GM10266 (cell line): ENCODE data around the gene ELMOD1.

Experiments used
- DNase-seq: peaks from one replicate; pipeline ENCODE4 v3.0.0; 2012; ENCODE audit errors: extremely low spot score
- TF ChIP-seq, protein P1 (sequence below): IDR thresholded peaks from 2 replicates; pipeline ENCODE4 v1.5.1; 2012; ENCODE audit warnings: mild to moderate bottlenecking, low read depth; ENCODE audit not compliant: control insufficient read depth, insufficient read depth; ENCODE audit errors: missing control alignments

Gene ELMOD1

DNA sequence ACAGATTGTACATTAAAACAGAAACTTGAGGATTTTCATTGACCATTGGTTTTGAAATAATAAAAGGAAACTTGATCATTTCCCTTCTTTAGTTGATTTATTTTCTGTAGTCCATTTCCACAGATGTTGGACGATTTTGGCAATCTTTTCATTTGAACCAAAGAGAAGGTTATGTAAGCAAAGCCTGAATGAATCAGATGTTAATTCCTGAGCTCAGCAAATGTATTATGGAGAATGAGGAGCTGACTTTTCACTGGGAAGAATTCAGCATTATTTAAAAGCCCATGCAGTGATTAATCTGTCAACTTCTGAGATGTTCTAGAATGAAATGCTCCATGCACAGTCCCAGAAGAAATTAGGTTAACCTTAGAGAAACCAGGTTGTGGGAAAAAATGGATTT, 29.0 kb downstream of the ELMOD1 start:
- no peak for DNase-seq
- TF ChIP-seq, protein P1, sequence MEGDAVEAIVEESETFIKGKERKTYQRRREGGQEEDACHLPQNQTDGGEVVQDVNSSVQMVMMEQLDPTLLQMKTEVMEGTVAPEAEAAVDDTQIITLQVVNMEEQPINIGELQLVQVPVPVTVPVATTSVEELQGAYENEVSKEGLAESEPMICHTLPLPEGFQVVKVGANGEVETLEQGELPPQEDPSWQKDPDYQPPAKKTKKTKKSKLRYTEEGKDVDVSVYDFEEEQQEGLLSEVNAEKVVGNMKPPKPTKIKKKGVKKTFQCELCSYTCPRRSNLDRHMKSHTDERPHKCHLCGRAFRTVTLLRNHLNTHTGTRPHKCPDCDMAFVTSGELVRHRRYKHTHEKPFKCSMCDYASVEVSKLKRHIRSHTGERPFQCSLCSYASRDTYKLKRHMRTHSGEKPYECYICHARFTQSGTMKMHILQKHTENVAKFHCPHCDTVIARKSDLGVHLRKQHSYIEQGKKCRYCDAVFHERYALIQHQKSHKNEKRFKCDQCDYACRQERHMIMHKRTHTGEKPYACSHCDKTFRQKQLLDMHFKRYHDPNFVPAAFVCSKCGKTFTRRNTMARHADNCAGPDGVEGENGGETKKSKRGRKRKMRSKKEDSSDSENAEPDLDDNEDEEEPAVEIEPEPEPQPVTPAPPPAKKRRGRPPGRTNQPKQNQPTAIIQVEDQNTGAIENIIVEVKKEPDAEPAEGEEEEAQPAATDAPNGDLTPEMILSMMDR: no peak

DNA sequence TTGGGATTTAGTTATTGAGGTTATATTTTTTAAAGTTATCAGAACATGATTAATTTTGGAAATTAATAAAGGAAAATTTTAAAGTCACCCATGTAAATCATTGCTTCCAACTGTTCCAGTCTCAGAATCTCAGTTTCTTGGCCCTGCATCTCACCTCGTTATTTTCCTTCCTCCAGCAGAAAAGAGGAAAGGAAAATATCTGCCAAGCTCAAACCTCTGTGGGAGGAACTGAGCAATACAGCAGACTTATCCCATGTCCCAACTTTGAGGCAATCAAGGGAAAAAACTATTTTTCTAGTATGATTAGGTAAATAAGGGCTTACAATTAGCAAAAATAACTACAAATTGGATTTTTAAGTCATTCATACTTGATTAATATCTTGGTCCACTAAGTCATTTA, 30.1 kb downstream of the ELMOD1 start:
- TF ChIP-seq, protein P1: no peak
- DNase-seq: no peak

DNA sequence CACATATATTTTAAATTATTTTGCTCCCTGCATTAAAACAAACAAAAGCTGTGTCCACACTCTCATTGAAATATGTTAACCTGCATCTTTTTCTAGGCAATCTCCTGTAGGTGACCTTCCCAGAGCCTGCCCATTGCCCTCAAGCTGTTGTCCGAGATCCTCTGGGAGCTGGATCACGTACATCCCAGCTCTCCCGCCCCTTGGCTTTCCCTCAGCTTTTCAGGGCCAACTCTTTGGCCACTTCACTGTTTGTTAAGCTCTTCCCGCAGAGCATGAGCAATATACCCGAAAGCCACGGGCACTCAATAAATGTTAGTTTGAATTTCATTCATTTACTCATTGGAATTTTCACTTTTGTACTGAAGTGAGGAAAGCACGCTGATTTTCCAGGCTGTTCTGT, 32.2 kb downstream of the ELMOD1 start:
- TF ChIP-seq, protein P1: no peak
- no peak for DNase-seq

DNA sequence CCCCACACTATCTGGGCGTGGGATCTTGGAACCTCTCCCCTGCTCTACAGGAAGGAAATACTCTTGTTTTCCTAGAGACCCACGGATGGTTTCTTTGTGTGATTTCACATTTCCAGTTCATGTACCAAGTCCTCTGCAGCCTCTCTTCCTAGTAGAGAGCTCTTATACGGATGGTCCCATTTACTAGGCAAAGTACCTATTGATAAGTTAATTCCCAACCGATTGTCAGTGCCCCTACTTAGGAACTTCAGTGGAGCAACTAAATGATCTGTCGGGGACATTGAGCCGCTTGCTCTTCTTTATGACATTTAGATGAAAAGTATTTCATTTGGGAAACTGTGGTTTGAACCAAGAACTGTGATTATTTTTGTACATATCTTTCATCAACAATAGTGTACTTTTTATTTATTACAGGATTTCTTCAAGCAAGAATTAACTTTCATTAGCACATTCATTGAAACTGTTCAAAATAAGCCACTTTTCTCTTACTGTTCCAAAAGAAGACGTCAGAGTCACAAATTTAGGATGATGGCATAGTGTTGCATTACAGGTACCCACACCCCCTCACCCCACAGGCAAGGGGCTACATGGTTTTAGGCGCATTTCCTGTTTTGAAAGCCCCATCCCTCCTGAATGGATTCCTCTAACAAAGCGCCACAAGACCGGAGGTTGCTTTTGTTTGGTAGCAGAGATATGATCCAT, 34.2 kb downstream of the ELMOD1 start:
- DNase-seq: no peak
- TF ChIP-seq, protein P1: no peak

DNA sequence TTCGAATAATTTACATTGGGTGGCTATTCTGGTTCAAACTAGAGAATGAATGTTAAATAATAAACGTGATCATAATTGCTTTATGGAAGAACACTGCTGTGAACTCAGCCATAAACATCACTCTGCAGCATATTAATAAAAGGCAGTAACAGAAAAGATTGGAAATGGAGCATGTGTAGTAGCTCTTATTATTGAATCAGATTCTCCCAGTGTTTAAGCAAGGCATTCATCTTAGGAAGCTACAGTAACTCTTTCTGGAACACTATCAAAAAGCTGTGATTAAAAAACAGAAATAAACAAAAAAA, 34.7 kb downstream of the ELMOD1 start:
- TF ChIP-seq, protein P1: no peak
- no peak for DNase-seq

DNA sequence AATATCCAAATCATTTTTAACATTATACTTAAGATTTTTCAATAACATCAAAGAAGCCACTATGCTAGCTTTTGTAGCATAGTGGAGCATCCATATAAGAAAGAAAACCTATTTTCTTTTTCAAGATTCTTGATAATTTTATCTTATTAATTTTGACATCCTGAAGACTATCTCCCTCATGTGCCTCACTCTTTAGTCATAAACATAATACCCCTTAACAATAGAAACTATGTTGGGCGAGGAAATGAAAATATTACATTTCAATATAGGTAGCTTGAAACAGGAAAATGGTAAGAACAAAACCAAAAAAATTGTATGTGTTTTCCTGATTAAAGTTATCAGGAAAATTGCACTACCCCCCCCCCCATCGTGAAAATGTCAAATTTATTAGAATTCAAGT, 40.1 kb downstream of the ELMOD1 start:
- DNase-seq: no peak
- TF ChIP-seq, protein P1: no peak

DNA sequence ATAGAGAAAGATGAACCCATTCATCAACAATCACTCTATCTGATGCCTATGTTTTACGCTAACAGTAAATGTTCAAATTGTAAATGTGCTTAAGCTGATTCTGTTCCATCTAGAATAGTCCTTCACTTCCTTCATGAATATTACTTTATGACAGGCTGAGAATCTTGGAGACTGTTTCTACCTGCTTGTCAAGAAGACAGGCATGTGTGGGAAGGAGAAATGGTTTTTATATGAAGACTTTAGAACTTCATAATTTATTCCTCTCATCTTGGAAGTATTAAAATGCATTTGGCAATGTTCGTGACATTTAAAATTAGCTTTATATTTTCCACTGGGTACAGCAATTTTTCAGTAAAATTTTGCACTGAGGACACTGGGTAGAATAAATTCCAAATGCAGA, 41.0 kb downstream of the ELMOD1 start:
- TF ChIP-seq, protein P1: no peak
- DNase-seq: no peak
